ENCODE results near the gene KCNA3. TPM values are rescaled to one million over a fixed set of nuclear protein-coding genes. Genes with fewer than 3 reads are reported as not detected.

KCNA3 gene
- total and polyA plus RNA-seq, 9 donors, result 0.21 to 2.1 (median 1.1) TPM

DNA sequence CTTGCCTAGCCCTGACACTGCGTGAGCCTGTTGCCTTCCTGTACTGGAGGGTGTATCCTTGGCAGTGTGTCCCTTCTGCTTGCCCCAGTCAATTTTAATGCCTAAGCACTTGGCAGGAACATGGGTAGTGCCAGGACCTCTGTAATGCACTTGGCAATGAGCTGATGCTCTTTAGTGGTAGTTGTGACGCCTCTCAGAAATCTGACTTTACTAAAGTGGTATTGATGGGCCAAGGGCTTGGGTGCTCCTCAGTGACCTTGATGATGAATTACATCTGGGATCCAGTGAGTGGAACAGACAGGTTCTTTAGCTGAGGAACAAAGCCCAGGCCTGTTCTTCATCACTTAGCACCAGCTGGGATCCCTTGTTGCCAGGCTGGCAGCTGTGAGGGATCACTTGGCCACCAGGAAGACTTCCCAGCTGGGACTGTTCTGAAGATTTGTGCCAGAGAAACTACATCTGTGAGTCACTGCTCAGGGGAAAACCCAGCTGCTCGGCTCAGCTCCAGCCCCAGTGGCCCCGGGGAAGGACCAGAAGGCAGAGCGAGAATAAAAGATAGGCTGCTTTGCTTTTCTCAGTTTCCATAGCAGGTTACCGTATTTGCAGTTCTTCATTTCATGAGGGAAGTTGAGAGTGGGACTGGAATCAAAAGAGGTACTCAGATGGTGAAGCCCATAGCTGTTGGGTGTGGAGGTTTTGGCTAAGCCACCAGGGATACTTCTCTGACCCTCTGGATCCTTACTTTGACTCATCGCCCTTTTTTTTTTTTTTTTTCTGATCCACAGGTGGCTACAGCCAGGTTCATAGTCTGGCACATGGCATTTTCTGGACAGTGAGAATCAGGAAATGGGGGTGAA is 40.1 kb downstream of the KCNA3 start:
- H3K4me1 ChIP-seq (ENCODE audit: insufficient read depth), result peaks cover 9% of the 10 kb centered on the region
- intact Hi-C loops (cut with DNase I), result loop anchor here in 2 of 4 donors (5.0 kb wide), 1 partner anchor 133 kb away; no protein-coding TSS in a partner anchor
- H3K27me3 ChIP-seq, result no peaks in the 10 kb centered on the region
- DNase-seq, result peak; percentile 76 to 89 (median 85)
- no peaks in the 10 kb centered on the region for H3K36me3 ChIP-seq
- H3K27ac ChIP-seq, result no peak overlapping the region
- TF ChIP-seq, protein P1, sequence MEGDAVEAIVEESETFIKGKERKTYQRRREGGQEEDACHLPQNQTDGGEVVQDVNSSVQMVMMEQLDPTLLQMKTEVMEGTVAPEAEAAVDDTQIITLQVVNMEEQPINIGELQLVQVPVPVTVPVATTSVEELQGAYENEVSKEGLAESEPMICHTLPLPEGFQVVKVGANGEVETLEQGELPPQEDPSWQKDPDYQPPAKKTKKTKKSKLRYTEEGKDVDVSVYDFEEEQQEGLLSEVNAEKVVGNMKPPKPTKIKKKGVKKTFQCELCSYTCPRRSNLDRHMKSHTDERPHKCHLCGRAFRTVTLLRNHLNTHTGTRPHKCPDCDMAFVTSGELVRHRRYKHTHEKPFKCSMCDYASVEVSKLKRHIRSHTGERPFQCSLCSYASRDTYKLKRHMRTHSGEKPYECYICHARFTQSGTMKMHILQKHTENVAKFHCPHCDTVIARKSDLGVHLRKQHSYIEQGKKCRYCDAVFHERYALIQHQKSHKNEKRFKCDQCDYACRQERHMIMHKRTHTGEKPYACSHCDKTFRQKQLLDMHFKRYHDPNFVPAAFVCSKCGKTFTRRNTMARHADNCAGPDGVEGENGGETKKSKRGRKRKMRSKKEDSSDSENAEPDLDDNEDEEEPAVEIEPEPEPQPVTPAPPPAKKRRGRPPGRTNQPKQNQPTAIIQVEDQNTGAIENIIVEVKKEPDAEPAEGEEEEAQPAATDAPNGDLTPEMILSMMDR (IDR thresholded peaks at IDR 0.05), result no peak
- TF ChIP-seq EP300 (IDR thresholded peaks at IDR 0.05), result no peak
- TF ChIP-seq POLR2A (IDR thresholded peaks at IDR 0.05), result no peak
- 14 to 16% (median 15%) methylated on average over 7 of the region's 7 CpGs for WGBS, 3 donors
- no peak overlapping the region for H3K4me3 ChIP-seq
- H3K9me3 ChIP-seq, result no peaks in the 10 kb centered on the region

DNA sequence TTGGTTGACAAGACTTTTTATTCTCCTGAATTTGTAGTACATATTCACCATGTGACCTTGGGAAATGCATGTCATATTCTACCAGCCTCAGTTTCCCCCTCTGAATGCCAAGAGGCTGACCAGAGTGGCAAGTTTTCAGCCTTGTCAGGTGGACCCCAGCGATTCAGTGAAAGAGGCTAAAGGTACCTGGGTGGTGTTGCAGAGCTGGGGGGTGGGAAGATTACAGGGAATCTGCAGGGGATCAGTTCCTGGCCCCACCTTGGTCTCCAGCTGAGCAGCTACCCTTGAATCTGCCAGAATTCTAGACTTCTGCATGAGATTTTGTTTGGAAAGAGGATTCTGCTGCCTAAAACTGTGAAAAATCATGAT is 40.7 kb downstream of the KCNA3 start:
- intact Hi-C loops (cut with DNase I), result loop anchor here in 2 of 4 donors (5.0 kb wide), 1 partner anchor 133 kb away; no protein-coding TSS in a partner anchor

DNA sequence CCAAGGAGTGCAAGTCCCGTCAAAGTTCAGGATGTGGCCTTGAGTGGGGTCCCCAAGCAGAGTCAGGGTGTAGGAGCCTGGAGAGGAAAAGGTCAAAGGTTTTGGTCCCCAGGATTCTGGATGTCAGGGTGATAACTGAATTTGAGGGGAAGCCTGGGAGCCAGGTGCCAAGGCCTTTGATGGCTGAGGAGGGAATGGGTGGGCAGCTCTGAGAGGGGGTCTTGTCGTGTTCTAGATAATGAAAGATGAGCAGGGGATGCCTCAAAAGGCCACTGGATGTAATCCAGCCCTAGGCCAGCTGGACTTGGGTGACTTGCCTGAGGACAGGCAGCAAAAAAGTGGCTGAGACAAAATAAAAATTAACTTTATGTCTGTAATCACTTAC is 41.1 kb downstream of the KCNA3 start:
- intact Hi-C loops (cut with DNase I), result loop anchor here in 2 of 4 donors (5.0 kb wide), 1 partner anchor 134 kb away; no protein-coding TSS in a partner anchor
- no peaks in the 10 kb centered on the region for H3K9me3 ChIP-seq
- H3K36me3 ChIP-seq, result no peaks in the 10 kb centered on the region
- no peak for TF ChIP-seq POLR2A (IDR thresholded peaks at IDR 0.05)
- no peak for TF ChIP-seq EP300 (IDR thresholded peaks at IDR 0.05)
- TF ChIP-seq, protein P1 (IDR thresholded peaks at IDR 0.05), result no peak
- no peak overlapping the region for H3K27ac ChIP-seq
- H3K4me3 ChIP-seq, result no peak overlapping the region
- H3K27me3 ChIP-seq, result no peaks in the 10 kb centered on the region
- 56 to 73% (median 61%) methylated on average over 2 of the region's 2 CpGs for WGBS, 3 donors
- H3K4me1 ChIP-seq (ENCODE audit: insufficient read depth), result peaks cover 9% of the 10 kb centered on the region
- no peak for DNase-seq

More for the DNA sequence above, 40.7 kb downstream of the KCNA3 start:
- H3K27ac ChIP-seq, result no peak overlapping the region
- TF ChIP-seq EP300 (IDR thresholded peaks at IDR 0.05) (no peak), POLR2A (IDR thresholded peaks at IDR 0.05) (no peak)
- TF ChIP-seq, protein P1 (IDR thresholded peaks at IDR 0.05), result no peak
- WGBS, 3 donors, result 74 to 90% (median 77%) methylated on average over 1 of the region's 1 CpG
- DNase-seq, result no peak
- H3K36me3 ChIP-seq, result no peaks in the 10 kb centered on the region
- H3K27me3 ChIP-seq, result no peaks in the 10 kb centered on the region
- no peaks in the 10 kb centered on the region for H3K9me3 ChIP-seq
- H3K4me3 ChIP-seq, result no peak overlapping the region
- peaks cover 9% of the 10 kb centered on the region for H3K4me1 ChIP-seq (ENCODE audit: insufficient read depth)

DNA sequence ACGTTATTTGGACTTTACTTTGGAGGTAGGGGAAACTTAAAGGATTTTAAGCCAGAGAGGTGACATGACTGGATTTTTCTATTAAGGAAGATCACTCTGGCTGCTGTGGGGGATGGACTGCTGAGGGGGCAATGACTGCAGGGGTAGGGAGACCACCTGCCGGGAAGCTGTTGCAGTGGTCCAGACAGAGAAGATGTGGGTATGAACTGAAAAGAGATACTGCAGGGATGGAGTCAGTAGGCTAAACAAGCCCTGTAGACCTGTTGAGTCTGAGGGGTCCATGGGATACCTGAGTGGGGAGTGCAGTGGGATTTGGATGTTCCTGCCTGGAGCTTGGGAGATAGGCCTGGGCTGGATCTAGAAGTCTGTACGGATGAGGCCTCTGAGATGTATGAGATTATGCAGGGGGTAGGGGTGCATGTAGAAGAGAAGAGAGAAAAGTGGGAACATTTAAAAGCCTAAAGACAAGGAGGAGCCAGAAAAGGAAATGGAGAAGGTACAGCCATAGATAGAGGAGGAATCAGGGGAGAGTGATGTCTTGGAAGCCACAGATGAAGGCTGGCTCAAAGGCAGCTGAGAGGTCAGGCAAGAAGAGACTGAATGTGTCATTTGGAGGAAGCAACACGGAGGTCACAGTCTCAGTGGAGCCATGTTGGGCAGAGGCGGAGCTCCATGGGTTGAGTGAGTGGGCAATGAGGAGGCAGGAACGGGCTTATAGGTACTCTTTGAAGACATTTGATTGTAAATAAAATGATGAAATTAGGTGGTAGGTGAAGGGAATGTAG is 42.7 kb downstream of the KCNA3 start:
- intact Hi-C loops (cut with DNase I), result loop anchor here in 3 of 4 donors (2.0 to 5.0 kb wide), 2 partner anchors 133 to 135 kb away; no protein-coding TSS in a partner anchor
- no peaks in the 10 kb centered on the region for H3K27me3 ChIP-seq
- TF ChIP-seq EP300 (IDR thresholded peaks at IDR 0.05), result no peak
- TF ChIP-seq, protein P1 (IDR thresholded peaks at IDR 0.05), result no peak
- TF ChIP-seq POLR2A (IDR thresholded peaks at IDR 0.05), result no peak
- no peak overlapping the region for H3K4me3 ChIP-seq
- H3K4me1 ChIP-seq (ENCODE audit: insufficient read depth), result peaks cover 9% of the 10 kb centered on the region
- no peak for DNase-seq
- 93 to 95% (median 93%) methylated on average over 6 of the region's 6 CpGs for WGBS, 3 donors
- H3K9me3 ChIP-seq, result no peaks in the 10 kb centered on the region
- H3K36me3 ChIP-seq, result no peaks in the 10 kb centered on the region
- no peak overlapping the region for H3K27ac ChIP-seq
